OCI-LY7 (cell line): ENCODE data around the gene RMI2. TPM values are rescaled to one million over a fixed set of nuclear protein-coding genes. Genes with fewer than 3 reads are reported as not detected.

ENCODE experiments used
- BruUV-seq: library from RNA; stranded (reverse); fragments of 400-500 nt; replicated peaks from 2 replicates; lab custom pipeline; 2021; lab: Mats Ljungman, UMichigan
- CTCF ChIA-PET: fragments of 300-600 bp; sonication (Branson Sonifier 250); formaldehyde crosslinking; loops from one replicate; lab custom pipeline; 2022; ENCODE audit warnings: antibody characterized with exemption; ENCODE audit not compliant: unreplicated experiment; lab: Charles Lee
- POLR2A ChIA-PET: fragments of 300-600 bp; sonication (Branson Sonifier 250); formaldehyde crosslinking; loops from one replicate; lab custom pipeline; 2022; ENCODE audit warnings: antibody characterized with exemption; lab: Charles Lee
- DNase-seq: peaks from one replicate; pipeline ENCODE4 v3.0.0-alpha.2; 2015; ENCODE audit warnings: low spot score
- H2AFZ ChIP-seq: fragments of 200-600 bp; sonication (generic), shearing (Covaris generic); 2 replicates; pipeline ENCODE4 v1.6.1; 2014; ENCODE audit warnings: mild to moderate bottlenecking, antibody characterized with exemption, low read length, moderate library complexity
- H3K27ac ChIP-seq: fragments of 200-600 bp; sonication (generic); 2 replicates; pipeline ENCODE4 v1.5.1; 2014; ENCODE audit warnings: mixed run types, low read depth, mild to moderate bottlenecking, moderate library complexity, low read length, inconsistent platforms; ENCODE audit not compliant: poor library complexity, severe bottlenecking
- H3K36me3 ChIP-seq: fragments of 200-600 bp; sonication (generic); 2 replicates; pipeline ENCODE4 v1.6.1; 2014; ENCODE audit warnings: mild to moderate bottlenecking, antibody characterized with exemption, low read length, moderate library complexity, mixed read lengths; ENCODE audit not compliant: insufficient read depth
- H3K4me1 ChIP-seq: fragments of 200-600 bp; sonication (generic); 2 replicates; pipeline ENCODE4 v1.5.1; 2014; ENCODE audit warnings: mild to moderate bottlenecking, low read length; ENCODE audit not compliant: insufficient read depth, poor library complexity, severe bottlenecking
- H3K4me2 ChIP-seq: fragments of 200-600 bp; sonication (generic); 2 replicates; pipeline ENCODE4 v1.6.1; 2014; ENCODE audit warnings: mild to moderate bottlenecking, low read length
- H3K4me3 ChIP-seq: fragments of 200-600 bp; sonication (generic); 2 replicates; pipeline ENCODE4 v1.5.1; 2014; ENCODE audit warnings: mild to moderate bottlenecking, low read depth, low read length; ENCODE audit not compliant: poor library complexity, severe bottlenecking
- H3K79me2 ChIP-seq: fragments of 200-600 bp; sonication (generic); 2 replicates; pipeline ENCODE4 v1.6.1; 2016; ENCODE audit warnings: low read depth, mild to moderate bottlenecking, low read length, moderate library complexity, mixed read lengths; ENCODE audit not compliant: insufficient read depth
- H3K9me2 ChIP-seq: fragments of 200-600 bp; sonication (generic); 2 replicates; pipeline ENCODE4 v1.6.1; 2016; ENCODE audit warnings: mild to moderate bottlenecking, low read length, mixed read lengths; ENCODE audit not compliant: insufficient read depth
- H3K9me3 ChIP-seq: fragments of 200-600 bp; sonication (generic); 2 replicates; pipeline ENCODE4 v1.6.1; 2014; ENCODE audit warnings: mild to moderate bottlenecking, mixed run types, low read length, mixed read lengths
- H4K20me1 ChIP-seq: fragments of 200-600 bp; sonication (generic); 2 replicates; pipeline ENCODE4 v1.6.1; 2014; ENCODE audit warnings: mild to moderate bottlenecking, antibody characterized with exemption, low read length, moderate library complexity, mixed read lengths; ENCODE audit not compliant: insufficient read depth
- CTCF ChIP-seq: fragments of 200-600 bp; sonication (generic); conservative IDR thresholded peaks from 2 replicates; pipeline ENCODE4 v1.5.1; 2014; ENCODE audit warnings: mild to moderate bottlenecking, antibody characterized with exemption, low read length, moderate library complexity, mixed read lengths
- EZH2phosphoT487 ChIP-seq: fragments of 200-600 bp; sonication (generic); IDR thresholded peaks from 2 replicates; pipeline ENCODE4 v1.6.1; 2018; ENCODE audit warnings: low read depth, borderline replicate concordance, mild to moderate bottlenecking, mixed run types, antibody characterized with exemption, low read length, moderate library complexity, mixed read lengths
- intact Hi-C: fragments of 100-400 bp; cut with micrococcal nuclease; formaldehyde crosslinking; loops from one replicate; pipeline ENCODE4 v1.10.0; 2022; ENCODE audit not compliant: unreplicated experiment
- total RNA-seq, 2 experiments: library from RNA; depleted of rRNA in 1 of 2; stranded (reverse); fragments of >200 nt in 1 of 2; shearing (Covaris generic) in 1 of 2; gene quantifications; 2 replicates each; pipeline ENCODE4 v1.2.3, GENCODE V29; 2014 to 2022

The RMI2 gene
- total RNA-seq, 2 experiments from 2014 or later: 84.5 to 126 TPM

DNA sequence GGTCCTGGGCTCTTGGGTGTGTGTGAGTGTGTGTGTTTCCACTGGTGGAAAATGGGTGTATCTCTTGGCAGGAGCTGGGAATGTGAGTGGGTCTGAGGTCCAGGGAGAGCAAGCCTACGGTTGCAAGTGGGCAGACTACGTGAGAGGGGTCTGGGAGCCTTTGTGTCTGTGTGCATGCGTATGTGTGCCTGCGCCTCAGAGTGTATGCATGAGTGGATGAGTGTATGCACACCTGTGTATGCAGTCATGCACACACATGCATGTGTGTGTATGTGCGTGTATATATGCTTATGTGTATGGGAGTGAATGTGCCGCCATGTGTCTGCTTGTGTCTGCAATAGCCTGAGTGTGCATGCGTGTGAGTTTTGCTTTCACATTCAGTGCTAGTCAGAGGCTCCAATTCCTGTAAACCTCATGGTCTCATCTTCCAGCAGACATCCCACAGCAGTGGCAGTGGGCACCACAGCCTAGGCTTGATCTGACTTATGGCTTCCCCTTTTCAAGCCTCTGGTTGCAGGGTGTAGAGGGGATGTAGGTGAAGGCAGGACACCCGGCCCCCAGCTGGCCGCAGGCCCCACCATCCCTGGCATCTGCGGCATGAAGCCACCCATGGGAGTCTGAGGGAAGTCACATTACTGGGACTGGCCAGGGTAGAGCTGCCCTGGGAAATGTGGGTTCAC lies 19.7 kb upstream of the RMI2 start:
- Histone ChIP-seq H2AFZ (peak overlapping the region; percentile 14; the same call in 1 of the 2 replicates), H3K9me3 (peaks cover 7% of the 10 kb centered on the region), H3K4me3 (no peak overlapping the region), H3K9me2 (no peaks in the 10 kb centered on the region), H4K20me1 (no peaks in the 10 kb centered on the region), H3K36me3 (peaks cover 4% of the 10 kb centered on the region; the same call in 1 of the 2 replicates), H3K27ac (no peak overlapping the region), H3K4me2 (peak overlapping the region; percentile 27), H3K79me2 (no peaks in the 10 kb centered on the region), H3K4me1 (peaks cover 74% of the 10 kb centered on the region)
- no peak for TF ChIP-seq EZH2phosphoT487
- no peak for TF ChIP-seq CTCF
- ChIA-PET CTCF (interaction anchor here (1.0 kb wide), 1 partner anchor 27 kb away, joined by 3 read pairs; no protein-coding TSS in a partner anchor), POLR2A (interaction anchor here (0.6 to 2.3 kb wide), 6 partner anchors 12 to 71 kb away, joined by 3 to 11 read pairs (median 4); no protein-coding TSS in a partner anchor)
- DNase-seq: peak; percentile 42
- intact Hi-C loops: no loop called here
- no TSS peak for BruUV-seq

GRCh38 chr16:11326084-11326736 lies 19.0 kb upstream of the RMI2 start:
- Histone ChIP-seq H3K27ac (no peak overlapping the region), H3K4me1 (peaks cover 76% of the 10 kb centered on the region), H3K4me2 (peak overlapping the region; percentile 27; the same call in 1 of the 2 replicates), H3K36me3 (peaks cover 4% of the 10 kb centered on the region; the same call in 1 of the 2 replicates), H3K9me3 (peaks cover 7% of the 10 kb centered on the region), H3K4me3 (no peak overlapping the region), H3K9me2 (no peaks in the 10 kb centered on the region), H4K20me1 (no peaks in the 10 kb centered on the region), H3K79me2 (no peaks in the 10 kb centered on the region), H2AFZ (no peak overlapping the region; the same call in 1 of the 2 replicates)
- BruUV-seq: no TSS peak
- TF ChIP-seq EZH2phosphoT487: no peak
- TF ChIP-seq CTCF: no peak
- CTCF ChIA-PET: no interaction called here
- DNase-seq: no peak
- POLR2A ChIA-PET: interaction anchor here (0.6 to 2.1 kb wide), 2 partner anchors 13 to 55 kb away, joined by 3 to 6 read pairs; no protein-coding TSS in a partner anchor
- intact Hi-C loops: no loop called here
